ENCODE measurements around the gene OR1S2.
"Not testable (repeated sequence)": the region's sequence is repeated elsewhere in the genome, so short reads cannot be mapped to it uniquely, and the experiment has no call there.

Gene OR1S2

GRCh38 chr11:58204042-58204441 is at the start of gene OR1S2:
OR1S2 (minus strand) TSS chr11:58204142; CDS start chr11:58204142, 0 bp downstream.
- DNase-seq (ENCODE audit: low read depth in 1 of 2, low spot score in 1 of 2), result no peak

DNA sequence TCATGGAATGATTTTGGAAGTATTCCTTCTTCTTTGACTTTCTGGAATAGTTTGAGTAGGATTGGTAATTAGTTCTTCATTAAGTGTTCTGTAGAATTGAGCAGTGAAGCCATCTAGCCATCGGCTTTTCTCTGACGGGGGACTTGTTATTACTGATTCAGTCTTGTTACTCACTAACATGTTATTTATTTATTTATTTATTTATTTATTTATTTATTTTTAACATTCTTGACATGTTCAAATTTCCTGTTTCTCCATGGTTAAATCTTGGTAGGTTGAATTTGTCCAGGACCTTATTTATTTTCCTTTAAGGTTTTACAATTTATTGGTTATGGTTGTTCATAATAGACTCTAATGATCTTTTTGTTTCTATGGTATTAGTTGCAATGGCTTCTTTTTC is 40.0 kb upstream of the OR1S2 start:
- DNase-seq (ENCODE audit: low read depth in 1 of 2, low spot score in 1 of 2), result no peak

GRCh38 chr11:58227956-58228615 is 24.1 kb upstream of the OR1S2 start:
- DNase-seq (ENCODE audit: low read depth in 1 of 2, low spot score in 1 of 2), result no peak

GRCh38 chr11:58222721-58223120 is 18.8 kb upstream of the OR1S2 start:
- no peak for DNase-seq (ENCODE audit: low read depth in 1 of 2, low spot score in 1 of 2)

DNA sequence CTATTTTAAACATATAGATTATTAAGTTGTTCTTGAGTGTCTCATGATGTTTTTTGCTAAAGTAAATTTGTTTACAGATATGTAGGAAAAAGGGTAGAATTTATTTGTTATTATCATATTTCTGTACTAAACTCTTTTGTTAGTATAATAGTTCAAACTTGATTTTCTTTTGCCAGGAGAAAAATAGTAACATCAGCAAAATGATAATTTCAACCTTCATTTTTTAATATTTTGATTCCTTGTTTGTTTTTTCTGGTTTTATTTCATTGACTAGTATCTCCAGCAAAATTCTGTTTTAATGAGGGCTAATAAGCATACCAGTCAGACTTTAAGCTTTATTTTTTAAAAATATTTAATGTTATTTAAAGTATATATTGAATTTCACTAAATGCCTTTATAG is 12.5 kb upstream of the OR1S2 start:
- no peak for DNase-seq (ENCODE audit: low read depth in 1 of 2, low spot score in 1 of 2)

DNA sequence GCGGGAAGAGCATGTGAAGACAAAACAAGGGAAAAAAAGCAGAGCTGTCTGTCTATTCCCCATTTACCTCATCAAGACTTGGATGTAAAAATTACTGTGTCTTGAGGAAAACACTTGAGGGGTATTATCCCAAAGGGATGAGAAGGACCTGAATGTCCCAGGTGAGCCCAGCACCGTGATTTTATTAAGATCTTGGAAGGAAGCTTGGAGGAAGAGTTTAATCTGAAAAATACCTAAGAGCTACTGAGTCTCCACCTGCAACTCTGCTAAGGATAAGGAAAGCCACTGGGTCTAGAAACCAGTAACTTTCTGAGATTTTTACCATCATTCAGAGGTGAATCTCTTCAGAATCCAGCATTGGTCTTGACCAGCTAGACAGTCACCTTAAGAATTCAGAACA is 8.5 kb upstream of the OR1S2 start, which contains the start of gene OR1S1:
Gene OR1S1 (plus strand): TSS at position 301 of the 400 bp plus-strand sequence.
- DNase-seq (ENCODE audit: low read depth in 1 of 2, low spot score in 1 of 2), result not testable (repeated sequence)

DNA sequence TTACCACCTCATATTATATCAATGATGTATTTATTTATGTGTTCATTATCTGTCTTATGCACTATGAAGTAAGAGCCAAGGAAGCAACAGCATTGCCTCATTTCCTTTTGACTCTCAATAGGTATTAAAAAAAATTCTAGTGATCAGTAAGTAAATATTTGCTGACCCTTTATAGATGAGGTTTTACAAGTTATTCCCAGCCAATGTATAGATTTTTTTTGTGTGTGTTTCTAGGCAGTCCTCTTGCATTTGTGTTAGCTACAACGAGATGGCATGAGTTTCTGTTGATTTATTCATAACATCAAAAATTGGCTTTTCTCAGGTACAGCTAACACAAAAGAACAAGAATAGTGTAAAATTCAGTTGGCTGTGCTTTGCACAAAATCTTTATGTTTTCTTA is 4.7 kb downstream of the OR1S2 start:
- DNase-seq (ENCODE audit: low read depth in 1 of 2, low spot score in 1 of 2), result no peak

DNA sequence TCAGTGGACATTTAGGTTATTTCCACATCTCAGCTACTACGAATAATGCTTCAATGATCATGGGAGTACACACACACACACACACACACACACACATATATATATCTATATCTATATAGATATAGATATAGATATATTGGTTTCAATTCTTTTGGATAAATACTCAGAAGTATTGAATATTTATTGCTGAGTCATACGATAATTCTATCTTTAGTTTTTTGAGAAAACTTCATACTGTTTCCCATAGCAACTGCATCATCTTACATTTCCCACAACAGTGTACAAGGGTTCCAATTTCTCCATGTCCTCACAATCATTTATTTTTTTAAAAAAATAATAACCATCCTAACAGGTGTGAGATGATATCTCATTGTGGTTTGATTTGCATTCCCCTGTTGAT is 8.0 kb downstream of the OR1S2 start:
- no peak for DNase-seq (ENCODE audit: low read depth in 1 of 2, low spot score in 1 of 2)

DNA sequence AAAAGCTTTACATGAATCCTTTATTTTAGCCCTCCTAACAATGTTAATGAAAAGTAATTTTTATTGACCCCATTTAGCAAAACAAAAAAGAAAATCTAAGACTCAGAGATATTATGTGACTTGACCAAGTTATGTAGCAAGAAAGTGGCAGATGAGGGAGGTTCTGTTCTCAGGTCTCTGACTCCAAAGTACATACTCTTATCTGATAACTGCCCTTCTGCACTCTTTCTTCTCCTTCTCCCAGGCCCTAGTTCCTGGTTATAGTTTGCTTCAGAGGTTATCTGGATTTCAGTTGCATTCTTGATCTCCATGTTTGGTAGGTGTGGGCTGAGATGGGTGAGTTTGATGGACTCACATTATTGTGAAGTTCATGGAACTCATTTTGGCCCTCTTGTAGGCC is 10.6 kb downstream of the OR1S2 start:
- no peak for DNase-seq (ENCODE audit: low read depth in 1 of 2, low spot score in 1 of 2)

DNA sequence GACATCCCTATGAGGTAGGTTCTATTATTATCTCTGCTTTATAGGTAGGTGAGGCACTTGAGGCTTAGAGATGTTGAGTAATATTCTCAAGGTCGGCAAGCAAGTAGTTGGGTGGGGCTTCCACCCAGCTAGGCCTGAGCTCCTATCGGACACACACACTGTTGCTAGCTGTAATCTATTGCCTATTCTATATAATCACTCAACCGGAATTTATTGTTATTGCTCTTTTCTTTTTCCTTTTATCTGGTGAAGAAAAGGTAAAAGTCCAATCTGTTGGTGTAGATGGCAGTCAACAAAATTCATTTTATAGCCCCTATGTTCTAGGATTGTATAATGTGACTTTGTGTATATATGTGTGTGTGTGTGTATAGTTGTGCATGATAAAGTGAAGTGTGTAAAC is 11.7 kb downstream of the OR1S2 start:
- DNase-seq (ENCODE audit: low read depth in 1 of 2, low spot score in 1 of 2), result no peak

- DNase-seq (ENCODE audit: low read depth in 1 of 2, low spot score in 1 of 2), result no peak
Observed at GRCh38 chr11:58188770-58189169, 15.2 kb downstream of the OR1S2 start, which contains the start of gene OR9Q2. OR9Q2 (plus strand) TSS chr11:58189070; CDS start chr11:58190491, 1,421 bp downstream.

- DNase-seq (ENCODE audit: low read depth in 1 of 2, low spot score in 1 of 2), result no peak
Observed at GRCh38 chr11:58186938-58187337, 17.0 kb downstream of the OR1S2 start.

- no peak for DNase-seq (ENCODE audit: low read depth in 1 of 2, low spot score in 1 of 2)
Observed at GRCh38 chr11:58179648-58180047, 24.3 kb downstream of the OR1S2 start.

- no peak for DNase-seq (ENCODE audit: low read depth in 1 of 2, low spot score in 1 of 2)
Observed at GRCh38 chr11:58178444-58178843, 25.5 kb downstream of the OR1S2 start.

GRCh38 chr11:58177409-58178054 is 26.4 kb downstream of the OR1S2 start:
- DNase-seq (ENCODE audit: low read depth in 1 of 2, low spot score in 1 of 2), result no peak

DNA sequence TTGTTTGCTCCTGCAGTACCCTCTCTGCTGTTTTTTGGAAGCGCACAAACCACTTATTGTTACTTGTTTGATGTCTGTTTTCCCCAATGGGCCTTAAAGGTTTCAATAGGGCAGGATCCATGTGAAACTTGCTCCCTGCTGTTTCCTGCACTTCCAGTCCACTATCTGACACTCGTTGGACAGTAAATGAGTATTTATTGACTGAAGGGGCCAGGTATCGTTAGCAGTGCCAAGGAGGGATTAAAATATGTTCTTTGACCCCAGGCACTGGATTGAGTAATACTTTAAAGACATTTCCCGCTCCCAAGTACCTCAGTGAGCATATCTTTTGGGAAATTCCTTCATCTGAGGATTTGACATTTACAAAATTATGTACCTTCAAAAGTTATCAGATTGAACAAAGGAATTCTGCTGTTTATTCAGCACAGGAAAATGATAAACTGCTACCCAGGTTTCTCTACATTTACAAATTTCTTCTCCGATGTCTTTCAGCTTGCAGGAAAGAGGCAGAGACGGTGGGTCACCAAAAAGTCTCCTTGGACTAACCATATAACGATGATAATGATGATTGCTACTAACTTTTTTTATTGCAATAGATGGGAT is 38.3 kb downstream of the OR1S2 start:
- DNase-seq (ENCODE audit: low read depth in 1 of 2, low spot score in 1 of 2), result no peak

DNA sequence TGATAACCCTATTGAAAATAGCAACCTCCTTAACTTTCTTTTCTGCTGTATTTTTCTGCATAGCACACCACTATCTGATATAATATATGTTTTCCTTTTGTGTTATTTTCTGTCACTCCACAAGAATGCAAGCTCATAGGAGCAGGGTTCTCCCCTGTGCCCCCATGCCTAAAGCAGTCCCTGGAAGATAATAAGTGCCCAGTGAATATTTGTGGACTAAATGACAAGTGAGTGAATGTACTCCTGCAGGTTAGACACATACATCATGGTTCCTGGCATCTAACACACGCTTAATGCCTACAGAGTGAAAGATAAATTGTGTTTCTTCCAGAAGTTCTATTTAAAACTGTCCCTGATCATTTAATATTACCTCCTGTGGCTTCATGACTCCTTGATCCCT is 39.0 kb downstream of the OR1S2 start:
- DNase-seq (ENCODE audit: low read depth in 1 of 2, low spot score in 1 of 2), result no peak

DNA sequence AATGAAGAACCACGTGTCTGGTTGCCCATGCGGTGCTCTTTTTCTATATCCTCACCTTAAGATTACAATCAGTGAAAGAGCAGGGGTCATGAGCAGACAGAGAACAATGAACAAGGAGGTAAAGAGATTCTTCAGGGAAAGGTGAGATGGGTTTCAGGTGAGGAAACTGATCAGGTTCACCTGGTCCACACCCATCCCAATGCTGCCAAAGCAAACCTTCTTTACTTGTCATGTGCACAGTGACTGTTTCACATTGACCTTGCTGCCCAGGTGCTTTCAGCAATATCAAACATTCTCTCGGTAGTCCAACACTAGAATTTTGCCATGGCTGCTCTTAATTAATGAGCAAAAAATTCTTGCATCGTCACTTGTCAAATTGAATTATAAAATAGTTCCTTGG is 39.6 kb downstream of the OR1S2 start:
- no peak for DNase-seq (ENCODE audit: low read depth in 1 of 2, low spot score in 1 of 2)
